ENCODE results near the gene PRKN.

Gene PRKN

DNA sequence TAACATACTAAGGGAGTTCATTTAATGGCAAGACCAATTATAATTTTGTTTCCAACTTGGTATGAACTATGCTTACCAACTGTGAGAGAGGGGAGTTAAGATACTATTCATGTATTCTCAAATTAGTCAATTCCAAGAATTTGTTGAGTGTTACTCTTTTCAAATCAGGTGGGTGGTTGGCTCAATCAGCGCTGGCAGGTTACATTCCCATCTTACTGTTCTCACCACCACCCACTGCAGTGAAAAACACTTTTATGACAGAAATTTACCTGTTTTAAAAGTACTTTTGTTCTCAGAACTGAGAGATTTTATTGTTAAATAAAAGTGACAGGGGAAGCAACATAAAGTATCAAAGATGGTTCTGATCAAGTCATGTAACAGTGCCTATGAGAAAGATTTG lies 642.0 kb downstream of the PRKN start:
- Histone ChIP-seq H3K36me3 (ENCODE audit: control insufficient read depth, insufficient read depth, low read length) (no peaks in the 10 kb centered on the region), H3K4me3 (ENCODE audit: extremely low read depth, insufficient read depth, low read length, poor library complexity, severe bottlenecking) (no peak overlapping the region), H3K9me3 (ENCODE audit: control insufficient read depth, low read length) (no peaks in the 10 kb centered on the region), H3K4me1 (ENCODE audit: control insufficient read depth, insufficient read depth, low read length, poor library complexity, severe bottlenecking) (no peaks in the 10 kb centered on the region), H3K27ac (ENCODE audit: low read depth, low read length, severe bottlenecking) (no peak overlapping the region)
- WGBS, 2 experiments (ENCODE audit: insufficient coverage in 2 of 2): no CpG with 5 or more reads among the region's 1 CpG

DNA sequence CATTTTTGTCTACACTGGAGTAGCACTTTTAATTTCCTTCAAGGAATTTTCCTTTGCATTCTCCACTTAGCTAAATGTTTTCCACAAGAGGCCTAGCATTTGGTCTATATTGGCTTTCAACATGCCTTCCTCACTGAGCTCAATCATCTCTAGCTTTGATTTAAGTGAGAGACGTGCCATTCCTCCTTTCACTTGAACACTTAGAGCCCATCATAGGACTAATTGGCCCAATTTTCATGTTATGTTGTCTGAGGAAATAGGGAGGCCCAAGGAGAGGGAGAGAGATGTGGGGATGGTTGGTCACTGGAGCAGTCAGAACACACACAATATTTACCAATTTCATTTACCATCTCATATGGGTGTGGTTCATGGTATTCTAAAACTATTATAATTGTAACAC lies 645.0 kb downstream of the PRKN start:
- no CpG with 5 or more reads among the region's 1 CpG for WGBS, 2 experiments (ENCODE audit: insufficient coverage in 2 of 2)
- Histone ChIP-seq H3K9me3 (ENCODE audit: control insufficient read depth, low read length) (no peaks in the 10 kb centered on the region), H3K27ac (ENCODE audit: low read depth, low read length, severe bottlenecking) (no peak overlapping the region), H3K4me3 (ENCODE audit: extremely low read depth, insufficient read depth, low read length, poor library complexity, severe bottlenecking) (no peak overlapping the region), H3K36me3 (ENCODE audit: control insufficient read depth, insufficient read depth, low read length) (no peaks in the 10 kb centered on the region), H3K4me1 (ENCODE audit: control insufficient read depth, insufficient read depth, low read length, poor library complexity, severe bottlenecking) (no peaks in the 10 kb centered on the region)

DNA sequence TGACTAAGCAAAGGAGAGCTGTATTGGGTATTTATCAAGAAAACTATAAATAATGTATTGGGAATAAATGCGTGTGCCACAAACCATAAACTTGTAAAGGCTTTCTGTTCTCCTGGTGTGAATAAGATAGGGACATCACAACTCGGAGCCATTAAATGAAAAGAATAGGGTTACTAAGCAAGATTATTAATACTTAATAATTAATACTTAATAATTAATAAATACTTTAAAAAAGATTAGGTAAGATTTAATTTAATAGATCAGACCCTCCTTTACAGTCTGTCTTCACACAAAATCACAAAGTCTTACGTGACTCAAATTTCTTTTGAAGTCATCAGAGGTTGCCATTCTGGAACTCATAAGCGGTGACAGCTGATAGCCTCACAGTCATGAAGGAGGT lies 648.9 kb downstream of the PRKN start:
- Histone ChIP-seq H3K27ac (ENCODE audit: low read depth, low read length, severe bottlenecking) (no peak overlapping the region), H3K4me3 (ENCODE audit: extremely low read depth, insufficient read depth, low read length, poor library complexity, severe bottlenecking) (no peak overlapping the region), H3K9me3 (ENCODE audit: control insufficient read depth, low read length) (no peaks in the 10 kb centered on the region), H3K36me3 (ENCODE audit: control insufficient read depth, insufficient read depth, low read length) (no peaks in the 10 kb centered on the region), H3K4me1 (ENCODE audit: control insufficient read depth, insufficient read depth, low read length, poor library complexity, severe bottlenecking) (no peaks in the 10 kb centered on the region)
- WGBS, 2 experiments (ENCODE audit: insufficient coverage in 2 of 2): no CpG with 5 or more reads among the region's 4 CpGs

GRCh38 chr6:162078126-162078525 lies 649.4 kb downstream of the PRKN start:
- no peaks in the 10 kb centered on the region for H3K9me3 ChIP-seq (ENCODE audit: control insufficient read depth, low read length)
- WGBS, 2 experiments (ENCODE audit: insufficient coverage in 2 of 2): 84 to 85% methylated on average over 2 of the region's 3 CpGs
- no peak overlapping the region for H3K4me3 ChIP-seq (ENCODE audit: extremely low read depth, insufficient read depth, low read length, poor library complexity, severe bottlenecking)
- H3K4me1 ChIP-seq (ENCODE audit: control insufficient read depth, insufficient read depth, low read length, poor library complexity, severe bottlenecking): no peaks in the 10 kb centered on the region
- H3K36me3 ChIP-seq (ENCODE audit: control insufficient read depth, insufficient read depth, low read length): no peaks in the 10 kb centered on the region
- no peak overlapping the region for H3K27ac ChIP-seq (ENCODE audit: low read depth, low read length, severe bottlenecking)

DNA sequence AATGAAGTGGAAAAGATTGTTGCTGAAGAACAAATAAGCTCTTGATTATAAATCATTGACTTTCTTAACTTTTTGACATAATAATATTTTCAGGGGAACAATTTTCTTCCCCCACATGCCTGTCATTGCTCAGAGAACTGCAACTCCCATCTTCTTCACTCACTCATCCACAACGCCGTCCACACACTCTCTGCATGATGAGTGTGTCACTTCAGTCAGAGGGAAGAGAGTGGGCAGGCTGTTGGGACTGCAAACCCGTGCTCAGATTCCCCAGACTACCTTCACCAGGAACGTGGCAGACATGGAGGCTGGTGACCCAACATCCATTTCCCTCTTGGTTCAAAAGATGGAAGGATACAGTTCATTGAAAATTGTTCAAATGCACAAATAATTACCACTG lies 650.8 kb downstream of the PRKN start:
- Histone ChIP-seq H3K4me1 (ENCODE audit: control insufficient read depth, insufficient read depth, low read length, poor library complexity, severe bottlenecking) (no peaks in the 10 kb centered on the region), H3K27ac (ENCODE audit: low read depth, low read length, severe bottlenecking) (no peak overlapping the region), H3K9me3 (ENCODE audit: control insufficient read depth, low read length) (no peaks in the 10 kb centered on the region), H3K36me3 (ENCODE audit: control insufficient read depth, insufficient read depth, low read length) (no peaks in the 10 kb centered on the region), H3K4me3 (ENCODE audit: extremely low read depth, insufficient read depth, low read length, poor library complexity, severe bottlenecking) (no peak overlapping the region)
- WGBS, 2 experiments (ENCODE audit: insufficient coverage in 2 of 2): 100% methylated on average over 1 of the region's 4 CpGs; no CpG with 5 or more reads in 1 of the 2 experiments

- no peaks in the 10 kb centered on the region for H3K4me1 ChIP-seq (ENCODE audit: control insufficient read depth, insufficient read depth, low read length, poor library complexity, severe bottlenecking)
- 88 to 89% methylated on average over 3 to 7 of the region's 10 CpGs for WGBS, 2 experiments (ENCODE audit: insufficient coverage in 2 of 2)
Measured at GRCh38 chr6:162074641-162075275, 652.8 kb downstream of the PRKN start.

GRCh38 chr6:162070639-162071038 lies 656.9 kb downstream of the PRKN start:
- H3K4me3 ChIP-seq (ENCODE audit: extremely low read depth, insufficient read depth, low read length, poor library complexity, severe bottlenecking): no peak overlapping the region
- no peaks in the 10 kb centered on the region for H3K9me3 ChIP-seq (ENCODE audit: control insufficient read depth, low read length)
- H3K4me1 ChIP-seq (ENCODE audit: control insufficient read depth, insufficient read depth, low read length, poor library complexity, severe bottlenecking): no peaks in the 10 kb centered on the region
- WGBS, 2 experiments (ENCODE audit: insufficient coverage in 2 of 2): 78 to 87% methylated on average over 1 to 5 of the region's 5 CpGs
- no peaks in the 10 kb centered on the region for H3K36me3 ChIP-seq (ENCODE audit: control insufficient read depth, insufficient read depth, low read length)
- H3K27ac ChIP-seq (ENCODE audit: low read depth, low read length, severe bottlenecking): no peak overlapping the region

More at GRCh38 chr6:162074641-162075275, 652.8 kb downstream of the PRKN start:
- Histone ChIP-seq H3K4me3 (ENCODE audit: extremely low read depth, insufficient read depth, low read length, poor library complexity, severe bottlenecking) (no peak overlapping the region), H3K36me3 (ENCODE audit: control insufficient read depth, insufficient read depth, low read length) (no peaks in the 10 kb centered on the region), H3K27ac (ENCODE audit: low read depth, low read length, severe bottlenecking) (no peak overlapping the region), H3K9me3 (ENCODE audit: control insufficient read depth, low read length) (no peaks in the 10 kb centered on the region)

DNA sequence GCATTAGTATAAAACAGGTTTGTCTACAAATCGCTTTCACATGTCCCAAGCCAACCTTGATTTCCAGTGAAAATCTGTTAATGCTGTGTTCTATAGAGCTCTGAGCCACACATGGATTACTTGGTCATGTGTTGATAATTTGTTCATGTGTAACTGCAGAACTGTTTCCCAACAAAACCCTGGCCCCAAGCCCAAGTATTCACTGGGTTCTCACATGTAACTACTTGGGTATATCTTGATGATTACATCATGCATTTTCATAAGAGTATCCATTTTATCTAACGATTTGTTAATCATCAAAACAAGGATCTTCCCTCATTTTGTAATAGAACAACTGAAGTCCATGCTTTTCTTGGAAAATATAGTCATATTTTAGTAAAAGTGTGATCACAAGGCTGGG lies 657.6 kb downstream of the PRKN start:
- WGBS, 2 experiments (ENCODE audit: insufficient coverage in 2 of 2): no CpG with 5 or more reads among the region's 2 CpGs
- Histone ChIP-seq H3K4me3 (ENCODE audit: extremely low read depth, insufficient read depth, low read length, poor library complexity, severe bottlenecking) (no peak overlapping the region), H3K4me1 (ENCODE audit: control insufficient read depth, insufficient read depth, low read length, poor library complexity, severe bottlenecking) (no peaks in the 10 kb centered on the region), H3K9me3 (ENCODE audit: control insufficient read depth, low read length) (no peaks in the 10 kb centered on the region), H3K27ac (ENCODE audit: low read depth, low read length, severe bottlenecking) (no peak overlapping the region), H3K36me3 (ENCODE audit: control insufficient read depth, insufficient read depth, low read length) (no peaks in the 10 kb centered on the region)

DNA sequence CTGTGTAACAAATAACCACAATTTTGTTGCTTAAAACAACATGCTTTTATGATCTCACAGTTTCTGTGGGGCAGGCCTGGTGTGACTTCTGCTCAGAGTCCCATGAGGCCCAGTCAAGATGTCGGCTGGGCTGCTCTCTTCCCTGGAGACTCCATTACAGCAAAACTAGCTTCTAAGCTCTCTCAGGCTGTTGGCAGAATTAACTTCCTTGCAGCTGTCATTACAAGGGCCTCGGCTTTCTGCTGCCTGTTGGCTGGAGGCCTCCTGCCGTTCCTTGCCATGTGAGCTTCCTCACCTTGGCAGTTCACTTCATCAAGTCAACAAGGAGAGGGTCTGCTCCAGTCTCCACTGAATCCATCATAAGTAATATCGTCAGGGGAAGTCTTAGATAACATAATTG lies 659.2 kb downstream of the PRKN start:
- Histone ChIP-seq H3K27ac (ENCODE audit: low read depth, low read length, severe bottlenecking) (no peak overlapping the region), H3K4me3 (ENCODE audit: extremely low read depth, insufficient read depth, low read length, poor library complexity, severe bottlenecking) (no peak overlapping the region), H3K9me3 (ENCODE audit: control insufficient read depth, low read length) (no peaks in the 10 kb centered on the region), H3K4me1 (ENCODE audit: control insufficient read depth, insufficient read depth, low read length, poor library complexity, severe bottlenecking) (no peaks in the 10 kb centered on the region), H3K36me3 (ENCODE audit: control insufficient read depth, insufficient read depth, low read length) (no peaks in the 10 kb centered on the region)
- WGBS, 2 experiments (ENCODE audit: insufficient coverage in 2 of 2): 80 to 81% methylated on average over 2 to 3 of the region's 4 CpGs

GRCh38 chr6:162063666-162064065 lies 663.9 kb downstream of the PRKN start:
- H3K4me3 ChIP-seq (ENCODE audit: extremely low read depth, insufficient read depth, low read length, poor library complexity, severe bottlenecking): no peak overlapping the region
- no peaks in the 10 kb centered on the region for H3K9me3 ChIP-seq (ENCODE audit: control insufficient read depth, low read length)
- no peaks in the 10 kb centered on the region for H3K36me3 ChIP-seq (ENCODE audit: control insufficient read depth, insufficient read depth, low read length)
- no peaks in the 10 kb centered on the region for H3K4me1 ChIP-seq (ENCODE audit: control insufficient read depth, insufficient read depth, low read length, poor library complexity, severe bottlenecking)
- H3K27ac ChIP-seq (ENCODE audit: low read depth, low read length, severe bottlenecking): no peak overlapping the region
- WGBS, 2 experiments (ENCODE audit: insufficient coverage in 2 of 2): 93 to 96% methylated on average over 6 to 8 of the region's 9 CpGs

DNA sequence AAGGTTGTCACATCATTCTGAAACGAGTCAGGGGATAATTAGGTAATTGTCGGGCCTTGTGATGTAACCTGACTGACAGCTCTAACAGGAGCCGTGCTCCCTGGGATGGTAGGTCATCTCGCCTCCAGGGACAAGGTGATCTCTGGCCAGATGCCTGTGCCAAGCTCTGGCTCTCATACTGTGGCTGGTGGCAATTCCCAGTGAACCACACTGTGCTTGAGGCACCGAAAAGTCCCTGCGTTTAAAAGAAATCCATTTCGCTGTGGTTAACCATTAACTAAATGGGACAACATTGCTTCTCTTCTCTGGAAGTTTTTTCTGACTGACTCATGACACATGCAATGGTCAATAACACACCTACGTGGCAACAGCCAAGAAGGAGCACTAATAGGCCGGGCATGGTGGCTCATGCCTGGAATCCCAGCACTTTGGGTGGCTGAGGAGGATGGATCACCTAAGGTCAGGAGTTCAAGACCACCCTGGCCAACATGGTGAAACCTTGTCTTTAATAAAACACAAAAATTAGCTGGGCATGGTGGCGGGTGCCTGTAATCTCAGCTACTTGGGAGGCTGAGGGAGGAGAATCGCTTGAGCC lies 669.2 kb downstream of the PRKN start:
- H3K4me3 ChIP-seq (ENCODE audit: extremely low read depth, insufficient read depth, low read length, poor library complexity, severe bottlenecking): no peak overlapping the region
- H3K36me3 ChIP-seq (ENCODE audit: control insufficient read depth, insufficient read depth, low read length): no peaks in the 10 kb centered on the region
- no peaks in the 10 kb centered on the region for H3K9me3 ChIP-seq (ENCODE audit: control insufficient read depth, low read length)
- H3K4me1 ChIP-seq (ENCODE audit: control insufficient read depth, insufficient read depth, low read length, poor library complexity, severe bottlenecking): no peaks in the 10 kb centered on the region
- no peak overlapping the region for H3K27ac ChIP-seq (ENCODE audit: low read depth, low read length, severe bottlenecking)
- 88 to 94% methylated on average over 9 of the region's 11 CpGs for WGBS, 2 experiments (ENCODE audit: insufficient coverage in 2 of 2)
